DMS 273 (cell line): ENCODE results near the gene RTP3.
A peak's percentile ranks its signal among the peaks of the same experiment; 100 is the strongest.

Experiments
- DNase-seq: peaks from one replicate; lab custom pipeline; 2025; ENCODE audit not compliant: unreplicated experiment; lab: John Stamatoyannopoulos, UW

RTP3 gene

GRCh38 chr3:46468753-46469600 lies 28.8 kb upstream of the RTP3 start:
- no peak for DNase-seq

- no peak for DNase-seq
Measured at GRCh38 chr3:46469680-46470357, 28.0 kb upstream of the RTP3 start.

- no peak for DNase-seq
Measured at GRCh38 chr3:46470831-46471230, 26.9 kb upstream of the RTP3 start.

- DNase-seq = no peak
Measured at GRCh38 chr3:46471371-46471914, 26.3 kb upstream of the RTP3 start.

- DNase-seq = no peak
Measured at GRCh38 chr3:46472736-46473135, 25.0 kb upstream of the RTP3 start.

- DNase-seq = no peak
Measured at GRCh38 chr3:46477145-46477544, 20.6 kb upstream of the RTP3 start.

GRCh38 chr3:46477756-46478155 lies 20.0 kb upstream of the RTP3 start:
- peak; percentile 23 for DNase-seq

- DNase-seq = no peak
Measured at GRCh38 chr3:46478341-46478740, 19.4 kb upstream of the RTP3 start.

- DNase-seq = no peak
Measured at GRCh38 chr3:46479021-46479420, 18.8 kb upstream of the RTP3 start.

- no peak for DNase-seq
Measured at GRCh38 chr3:46479696-46480095, 18.1 kb upstream of the RTP3 start.

- no peak for DNase-seq
Measured at GRCh38 chr3:46480491-46481195, 17.1 kb upstream of the RTP3 start.

DNA sequence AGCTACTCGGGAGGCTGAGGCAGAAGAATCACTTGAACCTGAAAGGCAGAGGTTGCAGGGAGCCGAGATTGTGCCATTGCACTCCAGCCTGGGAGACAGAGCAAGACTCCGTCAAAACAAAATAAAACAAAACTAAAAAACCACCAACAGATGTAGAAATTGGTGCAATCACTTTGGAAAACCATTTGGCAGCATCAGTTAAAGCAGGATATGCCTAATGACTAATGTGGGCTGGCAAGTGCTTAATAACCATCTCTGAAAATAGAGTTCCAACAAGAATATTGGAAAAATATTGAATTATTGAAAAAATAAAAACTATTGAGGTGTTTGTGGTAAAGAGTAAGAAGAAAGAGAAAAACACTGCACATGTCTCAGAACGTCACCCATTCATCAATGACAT lies 16.1 kb upstream of the RTP3 start:
- DNase-seq = no peak

GRCh38 chr3:46482632-46483350 lies 15.0 kb upstream of the RTP3 start:
- no peak for DNase-seq

DNA sequence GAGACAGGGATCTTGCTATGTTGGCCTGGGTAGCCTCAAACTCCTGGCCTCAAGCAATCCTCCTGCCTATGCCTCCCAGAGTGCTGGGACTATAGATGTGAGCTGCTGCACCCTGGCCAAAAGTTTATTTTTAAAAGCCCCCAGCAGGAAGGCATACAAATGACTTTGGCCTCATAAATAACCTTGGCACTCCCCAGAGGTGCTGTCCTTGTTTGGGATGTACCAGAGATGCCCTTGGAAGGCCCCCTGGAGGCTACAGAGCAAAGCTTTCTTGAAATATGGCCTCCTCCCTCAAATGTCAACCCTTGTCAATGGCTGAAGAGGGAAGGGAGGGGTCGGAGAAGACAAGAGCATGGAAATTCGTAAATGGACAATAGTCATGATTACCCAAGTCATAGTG lies 14.0 kb upstream of the RTP3 start:
- DNase-seq = peak; percentile 8

DNA sequence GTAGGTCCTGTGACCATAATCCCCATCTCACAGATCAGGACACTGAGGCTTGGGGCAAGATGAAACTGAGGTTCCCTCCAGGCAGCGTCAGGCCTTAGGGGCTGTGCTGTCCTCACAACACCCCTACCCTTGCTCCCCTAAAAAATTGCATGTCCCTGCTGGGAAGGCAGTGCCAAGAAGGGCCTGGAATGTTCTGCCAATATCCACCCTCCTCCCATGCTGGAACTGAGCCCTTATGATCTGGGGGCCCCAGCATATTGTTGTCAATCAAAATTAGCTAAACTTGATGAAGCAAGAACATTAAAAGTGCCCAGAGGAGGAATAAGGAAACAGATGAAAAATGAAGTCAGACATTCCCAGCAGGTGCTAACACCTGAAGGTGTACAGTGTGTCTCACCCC lies 13.4 kb upstream of the RTP3 start:
- no peak for DNase-seq

DNA sequence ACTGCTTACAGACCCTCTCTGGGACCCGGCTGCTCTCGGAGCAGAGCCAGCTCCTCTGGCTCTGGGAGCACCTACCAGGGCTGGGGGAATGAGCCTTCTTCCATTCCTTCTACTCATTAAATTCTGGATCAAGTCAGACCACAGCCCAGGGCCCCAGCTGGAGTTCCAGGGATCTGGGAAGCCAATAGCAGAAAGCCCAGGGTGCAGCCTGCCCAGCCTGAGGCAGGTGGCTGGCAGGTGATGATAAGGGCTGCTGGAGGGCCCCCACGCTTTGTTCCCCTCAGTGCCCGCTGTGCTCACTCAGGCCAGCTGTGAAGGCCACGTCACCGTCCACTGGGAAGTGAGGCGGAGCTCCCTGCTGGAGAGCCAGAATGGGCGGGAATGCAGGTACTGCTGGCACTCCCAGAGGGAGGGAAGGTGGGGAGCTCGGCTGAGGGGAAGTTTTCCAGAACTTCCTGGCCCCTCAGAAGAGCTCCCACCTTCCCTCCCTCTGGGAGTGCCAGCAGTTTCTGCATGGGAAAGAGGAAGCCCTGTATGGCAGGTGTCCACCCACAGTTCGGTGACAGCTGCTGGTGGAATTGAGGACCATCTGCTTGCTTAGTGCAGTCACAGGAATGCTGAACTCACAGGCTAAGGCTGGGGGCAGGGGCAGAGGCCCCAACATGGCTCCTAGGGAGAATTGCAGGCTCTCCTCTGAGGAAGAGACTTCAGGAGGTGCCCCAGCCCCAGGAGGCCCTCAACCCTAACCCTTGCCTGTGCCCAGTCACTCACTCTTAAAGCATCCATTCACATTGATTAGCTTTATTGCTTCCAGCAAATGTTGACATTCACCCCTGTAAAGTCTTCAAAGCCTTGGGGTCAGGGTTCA lies 12.6 kb upstream of the RTP3 start:
- DNase-seq = peak; percentile 92

DNA sequence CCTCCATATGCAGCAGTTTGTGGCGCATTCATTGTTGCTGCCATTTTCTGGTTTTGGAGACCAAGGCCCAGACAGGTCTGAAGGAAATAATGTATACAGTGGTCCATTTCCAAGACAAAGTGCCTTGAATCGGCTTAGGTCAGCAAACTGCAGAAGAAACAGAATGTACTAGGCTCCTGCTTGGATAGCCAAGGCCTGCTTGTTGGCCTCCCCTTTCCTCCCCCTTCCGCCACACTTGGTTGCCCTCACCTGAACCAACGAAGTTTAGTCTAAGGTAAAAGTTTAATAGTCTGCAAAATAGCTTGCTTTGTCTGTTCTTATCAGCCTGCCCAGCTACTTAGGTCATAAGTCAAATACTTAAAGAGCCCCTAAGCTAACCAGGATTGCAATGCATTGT lies 12.0 kb upstream of the RTP3 start:
- no peak for DNase-seq

DNA sequence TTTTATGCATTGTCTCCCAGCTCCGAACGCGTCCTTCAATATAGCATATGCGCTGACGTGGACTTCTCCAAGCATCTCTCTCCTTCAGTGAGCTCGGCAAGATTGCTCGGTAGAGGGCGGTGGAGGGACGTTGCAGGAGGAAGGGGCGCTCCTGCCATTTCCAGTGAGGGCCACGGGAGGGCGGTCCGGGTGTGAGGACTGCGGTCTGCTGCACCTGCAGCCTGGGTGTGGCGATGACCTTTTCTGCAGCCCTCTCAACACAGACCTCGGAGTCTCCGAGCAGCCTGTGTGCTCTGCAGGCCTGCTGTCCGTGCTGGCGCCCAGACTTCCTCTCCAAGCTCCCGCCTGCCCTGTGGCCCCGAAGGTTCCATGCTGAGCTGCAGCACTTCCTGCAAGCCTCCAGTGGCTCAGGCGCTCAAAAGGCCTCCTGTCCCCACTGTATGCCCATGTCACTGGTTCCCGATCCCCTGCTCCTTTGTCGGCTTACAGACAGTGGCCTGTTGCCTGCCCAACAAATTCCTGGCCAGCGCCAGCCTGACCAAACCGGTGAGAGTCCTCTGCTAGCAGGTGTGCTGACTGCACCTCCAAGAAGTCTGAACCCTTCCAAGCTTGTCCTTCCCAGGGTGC lies 8.9 kb upstream of the RTP3 start:
- DNase-seq = peak; percentile 87

DNA sequence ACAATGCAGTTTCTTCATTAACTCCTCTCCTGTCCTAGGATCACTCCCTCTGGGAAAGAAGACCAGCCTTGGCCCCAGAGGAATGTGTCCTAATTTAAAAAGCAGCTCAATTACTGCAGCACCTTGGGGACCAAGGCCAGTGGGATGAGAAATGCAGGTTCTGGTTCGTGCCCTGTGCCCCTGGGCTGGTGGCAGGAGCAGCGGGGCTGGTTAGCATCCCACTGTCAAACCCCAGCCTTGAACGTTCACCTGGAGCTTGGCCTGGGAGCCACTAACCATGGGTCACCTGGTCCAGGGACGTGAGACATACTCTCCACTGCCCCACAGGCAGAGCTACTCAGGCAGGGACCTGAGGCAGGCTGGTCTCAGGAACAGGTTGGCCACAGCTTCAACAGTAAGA lies 8.4 kb upstream of the RTP3 start:
- DNase-seq = no peak

- no peak for DNase-seq
Measured at GRCh38 chr3:46489875-46490274, 7.9 kb upstream of the RTP3 start.
